Activated CD4-positive, alpha-beta T cell treated with anti-CD3 and anti-CD28 coated beads, Interleukin-2, amount 10 ng/mL, durations not matched to agents 7 days and 5 days (primary cell): ENCODE measurements around the gene CFL2. TPM values are rescaled to one million over a fixed set of nuclear protein-coding genes. Genes with fewer than 3 reads are reported as not detected.
"Not testable (repeated sequence)": the region's sequence is repeated elsewhere in the genome, so short reads cannot be mapped to it uniquely, and the experiment has no call there.

ENCODE experiments used
- CTCF ChIA-PET: fragments of 350-600 bp; sonication (Branson Sonifier 250); formaldehyde crosslinking; loops from one replicate; lab custom pipeline; 2021; ENCODE audit warnings: antibody characterized with exemption; lab: Charles Lee
- POLR2A ChIA-PET: fragments of 350-600 bp; sonication (Branson Sonifier 250); formaldehyde crosslinking; loops from one replicate; lab custom pipeline; 2021; ENCODE audit warnings: antibody characterized with exemption; lab: Charles Lee
- DNase-seq: peaks from one replicate; pipeline ENCODE4 v3.0.0-alpha.2; 2020
- H3K27ac Mint-ChIP-seq: one replicate; pipeline ENCODE4 v1.8.0; 2021; ENCODE audit warnings: mild to moderate bottlenecking, moderate library complexity, mixed read lengths
- H3K27me3 Mint-ChIP-seq: one replicate; pipeline ENCODE4 v1.8.0; 2021; ENCODE audit warnings: mixed read lengths
- H3K36me3 Mint-ChIP-seq: one replicate; pipeline ENCODE4 v1.8.0; 2021; ENCODE audit warnings: low read depth, mixed read lengths
- H3K4me1 Mint-ChIP-seq: one replicate; pipeline ENCODE4 v1.8.0; 2021; ENCODE audit warnings: mixed read lengths
- H3K4me3 Mint-ChIP-seq: one replicate; pipeline ENCODE4 v1.8.0; 2021; ENCODE audit warnings: mild to moderate bottlenecking, moderate library complexity, mixed read lengths
- H3K9me3 Mint-ChIP-seq: one replicate; pipeline ENCODE4 v1.8.0; 2021; ENCODE audit warnings: mixed read lengths
- total RNA-seq, 2 experiments: library from RNA; stranded (reverse); gene quantifications; one replicate each; pipeline ENCODE4 v1.2.3, GENCODE V29; 2021

The CFL2 gene
- 1 to 10 TPM; 5.4 to 6.3 TPM for total RNA-seq

GRCh38 chr14:34714320-34715126 lies at the start of gene CFL2:
CFL2 (minus strand) TSS chr14:34714593; CDS start chr14:34714540, 53 bp downstream.
- H3K27ac Mint-ChIP-seq: peak within 1 kb of the TSS; percentile 94
- H3K36me3 Mint-ChIP-seq: peaks cover 7% of the 10 kb centered on the region
- ChIA-PET CTCF (interaction anchor here (2.9 kb wide), 1 partner anchor 9 kb away, joined by 8 read pairs; no protein-coding TSS in a partner anchor), POLR2A (no interaction called here)
- H3K4me1 Mint-ChIP-seq: peaks cover 25% of the 10 kb centered on the region
- DNase-seq: peak; percentile 53
- H3K27me3 Mint-ChIP-seq: peaks cover 10% of the 10 kb centered on the region
- H3K4me3 Mint-ChIP-seq: peak within 1 kb of the TSS; percentile 87
- no peaks in the 10 kb centered on the region for H3K9me3 Mint-ChIP-seq

- H3K4me3 Mint-ChIP-seq: no peak overlapping the region
- no peaks in the 10 kb centered on the region for H3K27me3 Mint-ChIP-seq
- no peak overlapping the region for H3K27ac Mint-ChIP-seq
- no peaks in the 10 kb centered on the region for H3K4me1 Mint-ChIP-seq
- H3K36me3 Mint-ChIP-seq: peaks cover 38% of the 10 kb centered on the region
- no peak for DNase-seq
- POLR2A ChIA-PET: no interaction called here
- H3K9me3 Mint-ChIP-seq: no peaks in the 10 kb centered on the region
- CTCF ChIA-PET: no interaction called here
Measured at GRCh38 chr14:34755215-34755614, 40.8 kb upstream of the CFL2 start.

- Mint-ChIP-seq H3K9me3 (no peaks in the 10 kb centered on the region), H3K27ac (no peak overlapping the region), H3K4me1 (no peaks in the 10 kb centered on the region), H3K27me3 (no peaks in the 10 kb centered on the region), H3K4me3 (no peak overlapping the region), H3K36me3 (peaks cover 36% of the 10 kb centered on the region)
- POLR2A ChIA-PET: no interaction called here
- CTCF ChIA-PET: no interaction called here
- DNase-seq: no peak
Measured at GRCh38 chr14:34754687-34755086, 40.3 kb upstream of the CFL2 start.

- no peak for DNase-seq
- Mint-ChIP-seq H3K9me3 (no peaks in the 10 kb centered on the region), H3K27ac (no peak overlapping the region), H3K4me3 (no peak overlapping the region), H3K27me3 (no peaks in the 10 kb centered on the region), H3K4me1 (no peaks in the 10 kb centered on the region), H3K36me3 (peaks cover 18% of the 10 kb centered on the region)
- CTCF ChIA-PET: interaction anchor here (0.5 to 0.6 kb wide), 2 partner anchors 155 to 515 kb away, joined by 3 read pairs; no protein-coding TSS in a partner anchor
- POLR2A ChIA-PET: no interaction called here
Measured at GRCh38 chr14:34750670-34751069, 36.3 kb upstream of the CFL2 start.

- H3K27ac Mint-ChIP-seq: peak overlapping the region; percentile 6
- H3K4me3 Mint-ChIP-seq: no peak overlapping the region
- no peak for DNase-seq
- H3K36me3 Mint-ChIP-seq: peaks cover 15% of the 10 kb centered on the region
- ChIA-PET CTCF (interaction anchor here (0.5 to 0.8 kb wide), 2 partner anchors 20 to 516 kb away, joined by 3 read pairs; no protein-coding TSS in a partner anchor), POLR2A (no interaction called here)
- no peaks in the 10 kb centered on the region for H3K9me3 Mint-ChIP-seq
- no peaks in the 10 kb centered on the region for H3K4me1 Mint-ChIP-seq
- H3K27me3 Mint-ChIP-seq: no peaks in the 10 kb centered on the region
Measured at GRCh38 chr14:34750233-34750632, 35.8 kb upstream of the CFL2 start.

- ChIA-PET CTCF (interaction anchor here (0.8 to 1.2 kb wide), 2 partner anchors 19 to 27 kb away, joined by 3 to 4 read pairs; no protein-coding TSS in a partner anchor), POLR2A (interaction anchor here (0.7 kb wide), 1 partner anchor 27 kb away, joined by 7 read pairs; no protein-coding TSS in a partner anchor)
- no peak for DNase-seq
- Mint-ChIP-seq H3K27ac (no peak overlapping the region), H3K4me3 (no peak overlapping the region), H3K9me3 (no peaks in the 10 kb centered on the region), H3K36me3 (peaks cover 13% of the 10 kb centered on the region), H3K4me1 (no peaks in the 10 kb centered on the region), H3K27me3 (no peaks in the 10 kb centered on the region)
Measured at GRCh38 chr14:34749408-34749807, 35.0 kb upstream of the CFL2 start.

- no peaks in the 10 kb centered on the region for H3K36me3 Mint-ChIP-seq
- DNase-seq: no peak
- ChIA-PET CTCF (interaction anchor here (0.6 kb wide), 1 partner anchor 228 kb away, joined by 3 read pairs; no protein-coding TSS in a partner anchor), POLR2A (no interaction called here)
- peaks cover 3% of the 10 kb centered on the region for H3K9me3 Mint-ChIP-seq
- H3K4me1 Mint-ChIP-seq: peaks cover 12% of the 10 kb centered on the region
- H3K27ac Mint-ChIP-seq: no peak overlapping the region
- H3K27me3 Mint-ChIP-seq: no peaks in the 10 kb centered on the region
- H3K4me3 Mint-ChIP-seq: no peak overlapping the region
Measured at GRCh38 chr14:34742270-34743115, 28.1 kb upstream of the CFL2 start.

- no peaks in the 10 kb centered on the region for H3K36me3 Mint-ChIP-seq
- CTCF ChIA-PET: interaction anchor here (0.7 kb wide), 1 partner anchor 46 kb away, joined by 4 read pairs; no protein-coding TSS in a partner anchor
- DNase-seq: no peak
- POLR2A ChIA-PET: no interaction called here
- no peak overlapping the region for H3K4me3 Mint-ChIP-seq
- peaks cover 3% of the 10 kb centered on the region for H3K9me3 Mint-ChIP-seq
- H3K4me1 Mint-ChIP-seq: peaks cover 12% of the 10 kb centered on the region
- H3K27ac Mint-ChIP-seq: no peak overlapping the region
- no peaks in the 10 kb centered on the region for H3K27me3 Mint-ChIP-seq
Measured at GRCh38 chr14:34741840-34742239, 27.4 kb upstream of the CFL2 start.

- H3K27ac Mint-ChIP-seq, POLR2A ChIA-PET, DNase-seq, H3K4me3 Mint-ChIP-seq, H3K27me3 Mint-ChIP-seq, H3K36me3 Mint-ChIP-seq, H3K9me3 Mint-ChIP-seq, CTCF ChIA-PET: not testable (repeated sequence)
- peaks cover 12% of the 10 kb centered on the region for H3K4me1 Mint-ChIP-seq
Measured at GRCh38 chr14:34740139-34740538, 25.7 kb upstream of the CFL2 start.

GRCh38 chr14:34737079-34737478 lies 22.7 kb upstream of the CFL2 start:
- H3K4me3 Mint-ChIP-seq, H3K27ac Mint-ChIP-seq, H3K4me1 Mint-ChIP-seq, H3K27me3 Mint-ChIP-seq, H3K36me3 Mint-ChIP-seq, H3K9me3 Mint-ChIP-seq, POLR2A ChIA-PET, DNase-seq: not testable (repeated sequence)
- CTCF ChIA-PET: interaction anchor here (0.6 kb wide), 1 partner anchor 15 kb away, joined by 6 read pairs; no protein-coding TSS in a partner anchor

GRCh38 chr14:34733245-34733644 lies 18.9 kb upstream of the CFL2 start:
- POLR2A ChIA-PET: no interaction called here
- H3K4me3 Mint-ChIP-seq: no peak overlapping the region
- no peaks in the 10 kb centered on the region for H3K9me3 Mint-ChIP-seq

GRCh38 chr14:34732802-34733201 lies 18.4 kb upstream of the CFL2 start:
- POLR2A ChIA-PET: no interaction called here
- H3K27me3 Mint-ChIP-seq: peaks cover 7% of the 10 kb centered on the region
- no peak overlapping the region for H3K27ac Mint-ChIP-seq
- H3K9me3 Mint-ChIP-seq: no peaks in the 10 kb centered on the region
- no peaks in the 10 kb centered on the region for H3K36me3 Mint-ChIP-seq
- H3K4me3 Mint-ChIP-seq: no peak overlapping the region
- H3K4me1 Mint-ChIP-seq: no peaks in the 10 kb centered on the region
- CTCF ChIA-PET: interaction anchor here (0.6 to 1.0 kb wide), 2 partner anchors 71 to 78 kb away, joined by 3 to 4 read pairs; no protein-coding TSS in a partner anchor
- DNase-seq: no peak

More at GRCh38 chr14:34733245-34733644, 18.9 kb upstream of the CFL2 start:
- Mint-ChIP-seq H3K27me3 (peaks cover 7% of the 10 kb centered on the region), H3K4me1 (no peaks in the 10 kb centered on the region), H3K36me3 (no peaks in the 10 kb centered on the region), H3K27ac (no peak overlapping the region)
- DNase-seq: no peak
- CTCF ChIA-PET: interaction anchor here (0.6 to 1.3 kb wide), 3 partner anchors 11 to 77 kb away, joined by 3 to 4 read pairs (median 3); no protein-coding TSS in a partner anchor
